Thyroid gland (tissue), 4 donors: ENCODE measurements around the gene SESN1.

Experiments
- POLR2A ChIP-seq, 2 donors: fragments of 450-650 bp; IDR thresholded peaks; one replicate each; pipeline ENCODE4 v1.6.1; 2017; ENCODE audit warnings: antibody characterized with exemption in 2 of 2, mild to moderate bottlenecking in 2 of 2, moderate library complexity in 1 of 2
- TF ChIP-seq, protein P1 (sequence below), 6 experiments: fragments of 200-600 bp in 3 of 6; fragments of 450-650 bp in 3 of 6; sonication (generic) in 3 of 6; IDR thresholded peaks; one replicate each; pipeline ENCODE4 v1.5.1; 2016 to 2019; ENCODE audit warnings: antibody characterized with exemption in 6 of 6, mild to moderate bottlenecking in 2 of 6, inconsistent platforms in 1 of 6, moderate library complexity in 1 of 6

GRCh38 chr6:109091314-109092024 lies 3.2 kb downstream of the SESN1 start:
- TF ChIP-seq, protein P1, sequence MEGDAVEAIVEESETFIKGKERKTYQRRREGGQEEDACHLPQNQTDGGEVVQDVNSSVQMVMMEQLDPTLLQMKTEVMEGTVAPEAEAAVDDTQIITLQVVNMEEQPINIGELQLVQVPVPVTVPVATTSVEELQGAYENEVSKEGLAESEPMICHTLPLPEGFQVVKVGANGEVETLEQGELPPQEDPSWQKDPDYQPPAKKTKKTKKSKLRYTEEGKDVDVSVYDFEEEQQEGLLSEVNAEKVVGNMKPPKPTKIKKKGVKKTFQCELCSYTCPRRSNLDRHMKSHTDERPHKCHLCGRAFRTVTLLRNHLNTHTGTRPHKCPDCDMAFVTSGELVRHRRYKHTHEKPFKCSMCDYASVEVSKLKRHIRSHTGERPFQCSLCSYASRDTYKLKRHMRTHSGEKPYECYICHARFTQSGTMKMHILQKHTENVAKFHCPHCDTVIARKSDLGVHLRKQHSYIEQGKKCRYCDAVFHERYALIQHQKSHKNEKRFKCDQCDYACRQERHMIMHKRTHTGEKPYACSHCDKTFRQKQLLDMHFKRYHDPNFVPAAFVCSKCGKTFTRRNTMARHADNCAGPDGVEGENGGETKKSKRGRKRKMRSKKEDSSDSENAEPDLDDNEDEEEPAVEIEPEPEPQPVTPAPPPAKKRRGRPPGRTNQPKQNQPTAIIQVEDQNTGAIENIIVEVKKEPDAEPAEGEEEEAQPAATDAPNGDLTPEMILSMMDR (IDR thresholded peaks at IDR 0.05), result no peak
- no peak for TF ChIP-seq POLR2A (IDR thresholded peaks at IDR 0.05)
